Gastrocnemius medialis (tissue), 4 donors: Measurements from ENCODE around the gene HBE1.

ENCODE experiments used
- CTCF ChIP-seq, 5 experiments: fragments of 450-650 bp in 3 of 5; fragments of 200-600 bp in 2 of 5; sonication (generic) in 2 of 5; IDR thresholded peaks in 4 of 5; conservative IDR thresholded peaks in 1 of 5; 1 replicate in 4 of 5; 2 replicates in 1 of 5; pipeline ENCODE4 v1.5.1; 2016 to 2019; ENCODE audit warnings: antibody characterized with exemption in 5 of 5, mild to moderate bottlenecking in 3 of 5, moderate library complexity in 3 of 5
- POLR2A ChIP-seq, 2 donors: fragments of 450-650 bp; IDR thresholded peaks; one replicate each; pipeline ENCODE4 v1.6.1; 2017; ENCODE audit warnings: antibody characterized with exemption in 2 of 2, mild to moderate bottlenecking in 2 of 2, moderate library complexity in 2 of 2

GRCh38 chr11:5250543-5251204 lies 19.1 kb downstream of the HBE1 start:
- TF ChIP-seq CTCF (IDR thresholded peaks at IDR 0.05 in 4 of 5, conservative IDR thresholded peaks at IDR 0.05 in 1 of 5) (no peak), POLR2A (IDR thresholded peaks at IDR 0.05) (no peak)
